Activated T-cell treated with anti-CD3 and anti-CD28 coated beads, Interleukin-2, amount 50 U/mL, for 24 hours (primary cell): ENCODE results near the gene SPDYE17.
"Not testable (repeated sequence)": the region's sequence is repeated elsewhere in the genome, so short reads cannot be mapped to it uniquely, and the experiment has no call there.

Experiments used
- DNase-seq: peaks from one replicate; pipeline ENCODE4 v3.0.0-alpha.2; 2020
- H3K27ac Mint-ChIP-seq: 2 replicates; pipeline ENCODE4 v1.8.0; 2020; ENCODE audit warnings: mild to moderate bottlenecking, mixed read lengths
- H3K27me3 Mint-ChIP-seq: 2 replicates; pipeline ENCODE4 v1.8.0; 2020; ENCODE audit warnings: mixed read lengths
- H3K36me3 Mint-ChIP-seq: 2 replicates; pipeline ENCODE4 v1.8.0; 2020; ENCODE audit warnings: low read depth, mixed read lengths
- H3K4me1 Mint-ChIP-seq: 2 replicates; pipeline ENCODE4 v1.8.0; 2020; ENCODE audit warnings: low read depth, mixed read lengths
- H3K4me3 Mint-ChIP-seq: 2 replicates; pipeline ENCODE4 v1.8.0; 2020; ENCODE audit warnings: mild to moderate bottlenecking, moderate library complexity, mixed read lengths
- H3K9me3 Mint-ChIP-seq: 2 replicates; pipeline ENCODE4 v1.8.0; 2020; ENCODE audit warnings: mixed read lengths

Gene SPDYE17, protein sequence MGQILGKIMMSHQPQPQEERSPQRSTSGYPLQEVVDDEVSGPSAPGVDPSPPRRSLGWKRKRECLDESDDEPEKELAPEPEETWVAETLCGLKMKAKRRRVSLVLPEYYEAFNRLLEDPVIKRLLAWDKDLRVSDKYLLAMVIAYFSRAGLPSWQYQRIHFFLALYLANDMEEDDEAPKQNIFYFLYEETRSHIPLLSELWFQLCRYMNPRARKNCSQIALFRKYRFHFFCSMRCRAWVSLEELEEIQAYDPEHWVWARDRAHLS

DNA sequence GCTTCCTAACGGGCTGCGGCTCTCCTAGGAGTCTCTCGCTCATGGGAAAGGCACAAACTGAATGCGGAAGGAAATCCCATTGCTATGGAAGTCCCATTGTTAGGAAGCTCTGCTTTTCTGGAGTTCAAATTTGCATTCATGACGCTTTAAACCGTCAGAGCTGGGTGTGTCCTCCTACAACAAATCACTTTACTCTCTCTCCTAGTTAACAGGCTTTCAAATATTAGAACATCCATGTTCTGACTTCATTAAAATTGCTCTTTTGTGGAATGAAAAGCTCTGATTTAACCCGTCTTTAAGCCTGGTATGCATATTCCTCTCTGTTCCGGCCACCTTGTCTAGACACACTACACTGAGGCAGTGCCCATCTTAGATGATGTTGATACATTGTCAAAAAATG lies at the start of gene SPDYE17:
Gene SPDYE17, minus strand, starts transcription at position 101 of the 400 bp plus-strand sequence. CDS start 1,791 bp downstream, outside the sequence.
- not testable (repeated sequence) for H3K27ac Mint-ChIP-seq, H3K4me3 Mint-ChIP-seq, H3K36me3 Mint-ChIP-seq, H3K27me3 Mint-ChIP-seq, H3K9me3 Mint-ChIP-seq, DNase-seq, H3K4me1 Mint-ChIP-seq

DNA sequence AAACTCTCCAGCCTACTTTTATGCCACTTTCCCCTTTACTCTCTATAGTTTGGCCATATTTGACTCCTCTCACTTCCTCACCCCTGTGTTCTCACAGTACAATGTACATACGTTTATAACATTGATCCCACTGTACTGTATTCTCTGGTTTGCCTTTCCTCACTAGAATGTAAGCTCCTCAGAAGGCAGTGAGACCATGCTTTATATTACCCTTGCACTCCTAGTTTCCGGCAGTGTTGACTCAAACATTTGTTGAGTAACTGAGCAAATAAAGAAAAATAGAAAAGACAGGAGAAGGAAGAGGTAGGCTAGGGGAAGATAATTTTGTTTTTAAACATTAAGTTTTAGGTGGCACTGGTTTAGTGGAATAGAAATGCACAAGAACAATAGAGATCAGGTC lies 48.1 kb upstream of the SPDYE17 start:
- not testable (repeated sequence) for DNase-seq, H3K9me3 Mint-ChIP-seq, H3K4me3 Mint-ChIP-seq, H3K4me1 Mint-ChIP-seq, H3K27me3 Mint-ChIP-seq, H3K27ac Mint-ChIP-seq
- H3K36me3 Mint-ChIP-seq: peaks cover 13% of the 10 kb centered on the region

DNA sequence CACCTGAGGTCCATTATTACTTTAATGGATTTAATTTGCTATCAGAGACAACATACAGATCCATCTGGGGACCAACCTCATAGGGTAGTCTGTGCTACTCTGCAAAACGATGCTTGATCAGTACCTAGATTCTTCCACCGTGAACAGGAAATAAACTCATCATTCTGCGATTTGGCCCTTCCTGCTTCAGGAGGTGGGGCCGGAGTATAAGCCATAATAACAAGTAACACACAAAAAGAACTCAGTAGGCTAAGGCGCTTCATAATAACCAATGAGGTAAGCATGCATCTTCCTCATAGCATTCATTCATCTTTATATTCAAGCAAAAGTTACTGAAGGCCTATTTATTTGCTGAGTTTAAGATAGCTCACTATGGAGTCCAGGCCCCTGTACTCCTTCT lies 47.5 kb upstream of the SPDYE17 start:
- peaks cover 17% of the 10 kb centered on the region for H3K36me3 Mint-ChIP-seq
- not testable (repeated sequence) for H3K27ac Mint-ChIP-seq, DNase-seq, H3K4me3 Mint-ChIP-seq, H3K4me1 Mint-ChIP-seq, H3K9me3 Mint-ChIP-seq, H3K27me3 Mint-ChIP-seq

DNA sequence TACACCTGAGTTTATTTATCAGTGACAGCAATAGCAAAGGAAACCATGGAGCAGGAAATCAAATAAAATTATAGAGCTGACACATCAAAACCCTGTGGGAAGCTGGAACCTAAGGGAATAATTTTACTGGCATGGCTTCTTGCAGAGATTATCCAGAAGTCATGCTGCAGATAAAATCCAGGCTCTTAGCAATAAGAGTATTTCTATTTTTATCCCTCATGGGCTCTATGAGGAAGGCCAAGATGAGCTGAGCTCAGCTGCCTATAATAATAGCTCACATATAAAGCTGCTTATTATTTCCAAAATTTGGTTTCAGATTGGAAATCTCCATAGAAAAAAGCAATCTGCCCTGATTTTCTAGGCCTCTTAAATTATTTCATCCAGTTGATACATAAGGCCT lies 47.0 kb upstream of the SPDYE17 start:
- H3K27me3 Mint-ChIP-seq, H3K4me3 Mint-ChIP-seq, H3K9me3 Mint-ChIP-seq, H3K27ac Mint-ChIP-seq, DNase-seq, H3K4me1 Mint-ChIP-seq: not testable (repeated sequence)
- H3K36me3 Mint-ChIP-seq: peaks cover 22% of the 10 kb centered on the region

DNA sequence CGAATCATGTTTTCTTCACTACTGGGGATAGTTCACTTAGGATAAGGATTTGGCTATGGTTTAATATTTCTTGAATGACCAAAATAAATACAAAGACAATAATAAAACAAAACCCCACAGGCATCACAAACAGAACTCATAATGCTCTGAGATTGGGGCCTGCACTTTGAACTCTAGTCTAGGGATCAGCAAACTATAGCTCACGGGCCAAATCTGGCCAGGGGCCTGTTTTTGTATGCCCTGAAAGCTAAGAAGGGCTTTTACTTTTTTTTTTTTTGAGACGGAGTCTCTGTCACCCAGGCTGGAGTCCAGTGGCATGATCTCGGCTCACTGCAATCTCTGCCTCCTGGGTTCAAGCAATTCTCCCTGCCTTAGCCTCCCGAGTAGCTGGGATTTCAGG lies 44.9 kb upstream of the SPDYE17 start:
- not testable (repeated sequence) for H3K27ac Mint-ChIP-seq, H3K27me3 Mint-ChIP-seq, H3K9me3 Mint-ChIP-seq, H3K4me1 Mint-ChIP-seq, DNase-seq, H3K4me3 Mint-ChIP-seq
- peaks cover 23% of the 10 kb centered on the region for H3K36me3 Mint-ChIP-seq

DNA sequence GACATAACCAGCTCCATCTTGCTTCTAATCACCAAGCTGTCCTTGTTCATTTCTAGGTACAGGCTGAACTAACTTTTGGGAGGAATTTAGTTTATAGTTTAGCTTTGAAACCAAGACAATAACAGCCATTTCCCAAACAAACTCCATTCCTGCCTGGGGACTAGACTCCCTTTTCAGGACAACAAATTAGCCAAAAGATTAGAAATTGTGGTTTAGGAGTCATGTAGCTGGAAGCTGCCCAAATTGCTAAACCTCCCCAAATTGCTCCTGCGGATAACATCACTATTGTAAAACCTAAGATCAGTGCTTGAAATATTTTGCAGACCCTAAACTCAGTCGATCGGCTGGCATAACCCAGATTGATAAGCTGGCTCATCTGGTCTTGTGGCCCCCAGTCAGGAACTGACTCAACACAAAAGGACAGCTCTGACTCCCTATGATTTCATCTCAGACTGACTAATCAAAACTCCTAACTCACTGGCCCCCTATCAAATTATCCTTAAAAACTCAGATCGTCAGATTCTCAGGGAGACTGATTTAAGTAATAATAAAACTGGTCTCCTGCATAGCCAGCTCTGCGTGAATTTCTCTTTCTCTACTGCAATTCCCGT lies 42.7 kb upstream of the SPDYE17 start:
- not testable (repeated sequence) for DNase-seq, H3K4me3 Mint-ChIP-seq, H3K27ac Mint-ChIP-seq, H3K4me1 Mint-ChIP-seq, H3K27me3 Mint-ChIP-seq, H3K9me3 Mint-ChIP-seq
- peaks cover 41% of the 10 kb centered on the region for H3K36me3 Mint-ChIP-seq

DNA sequence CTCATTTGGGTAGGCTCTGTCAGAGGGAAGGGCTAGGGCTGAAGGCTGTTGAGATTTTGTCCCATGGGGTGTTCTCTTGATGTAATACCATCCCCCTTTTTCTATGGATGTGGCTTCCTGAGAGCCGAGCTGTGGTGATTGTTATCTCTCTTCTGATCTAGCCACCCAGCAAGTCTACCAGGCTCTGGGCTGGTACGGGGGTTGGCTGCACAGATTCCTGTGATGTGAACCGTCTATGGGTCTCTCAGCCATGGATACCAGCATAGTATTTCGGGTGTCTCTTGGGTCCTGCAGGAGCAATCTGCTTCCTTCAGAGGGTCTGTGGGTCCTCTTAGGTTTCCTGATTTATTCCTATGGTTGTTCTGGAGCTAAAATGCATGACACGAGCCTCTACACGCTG lies 38.9 kb upstream of the SPDYE17 start:
- not testable (repeated sequence) for H3K9me3 Mint-ChIP-seq, H3K27me3 Mint-ChIP-seq, DNase-seq, H3K4me3 Mint-ChIP-seq, H3K27ac Mint-ChIP-seq
- Mint-ChIP-seq H3K4me1 (peaks cover 20% of the 10 kb centered on the region), H3K36me3 (peaks cover 45% of the 10 kb centered on the region)

DNA sequence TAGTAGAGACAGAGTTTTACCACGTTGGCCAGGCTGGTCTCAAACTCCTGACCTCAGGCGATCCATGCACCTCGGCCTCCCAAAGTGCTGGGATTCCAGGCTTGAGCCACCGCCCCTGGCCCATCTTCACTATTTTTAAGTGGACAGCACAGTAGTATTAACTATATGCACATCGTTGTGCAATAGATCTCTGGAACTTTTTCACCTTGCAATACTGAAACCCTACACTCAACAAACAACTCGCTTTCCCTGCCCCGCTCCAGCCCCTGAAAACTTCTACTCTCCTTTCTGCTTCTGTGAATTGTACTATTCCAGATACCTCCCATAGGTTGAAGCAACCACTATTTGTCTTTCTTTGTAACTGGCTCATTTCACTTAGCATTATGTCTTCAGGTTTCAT lies 33.7 kb upstream of the SPDYE17 start:
- peaks cover 17% of the 10 kb centered on the region for H3K36me3 Mint-ChIP-seq
- not testable (repeated sequence) for H3K9me3 Mint-ChIP-seq
- H3K4me1 Mint-ChIP-seq: peaks cover 20% of the 10 kb centered on the region

DNA sequence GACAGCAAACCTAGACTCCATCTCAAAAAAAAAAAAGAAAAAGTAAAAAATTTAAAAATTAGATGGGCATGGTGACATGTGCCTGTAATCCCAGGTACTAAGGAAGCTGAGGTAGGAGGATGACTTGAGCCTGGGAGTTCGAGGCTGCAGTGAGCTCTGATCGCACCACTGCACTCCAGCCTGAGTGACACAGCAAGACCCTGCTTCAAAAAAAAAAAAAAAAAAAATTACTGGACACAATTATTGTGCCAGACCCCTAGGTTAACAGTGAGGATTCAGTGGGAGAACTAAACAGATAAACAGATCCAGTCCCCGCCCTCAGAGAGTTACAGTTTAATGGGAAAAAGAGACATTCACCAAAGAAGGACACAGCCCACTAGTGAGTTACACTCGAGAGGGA lies 31.6 kb upstream of the SPDYE17 start:
- H3K27ac Mint-ChIP-seq, H3K36me3 Mint-ChIP-seq, H3K27me3 Mint-ChIP-seq, H3K4me3 Mint-ChIP-seq, H3K9me3 Mint-ChIP-seq, DNase-seq: not testable (repeated sequence)
- H3K4me1 Mint-ChIP-seq: peaks cover 11% of the 10 kb centered on the region

More for the DNA sequence above, 33.7 kb upstream of the SPDYE17 start:
- H3K27me3 Mint-ChIP-seq, H3K27ac Mint-ChIP-seq, H3K4me3 Mint-ChIP-seq, DNase-seq: not testable (repeated sequence)

DNA sequence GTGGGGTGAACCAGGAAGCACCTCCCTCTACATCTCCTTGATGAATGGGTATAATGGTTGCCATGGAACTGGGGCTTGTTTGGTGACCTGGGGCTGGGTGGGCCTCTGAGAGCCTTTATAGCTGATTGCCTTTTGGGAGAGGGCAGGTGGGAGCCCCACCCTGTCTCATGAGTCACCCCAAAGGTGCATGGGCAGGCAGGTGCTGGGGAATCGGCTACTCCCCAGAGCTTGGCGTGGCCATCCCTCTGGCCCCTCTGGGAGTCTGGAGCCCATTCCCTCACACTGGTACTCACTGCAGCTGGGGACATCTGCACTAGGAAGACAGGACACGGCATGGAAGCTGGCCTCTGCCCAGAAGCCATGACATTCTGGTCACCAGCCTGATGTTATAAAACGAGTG lies 30.4 kb upstream of the SPDYE17 start, which contains the start of gene SPDYE18:
Gene SPDYE18, minus strand, starts transcription at position 2 of the 400 bp plus-strand sequence. CDS start 2,046 bp downstream, outside the sequence.
- not testable (repeated sequence) for H3K27me3 Mint-ChIP-seq, H3K27ac Mint-ChIP-seq, H3K36me3 Mint-ChIP-seq, H3K9me3 Mint-ChIP-seq, H3K4me3 Mint-ChIP-seq, DNase-seq, H3K4me1 Mint-ChIP-seq

DNA sequence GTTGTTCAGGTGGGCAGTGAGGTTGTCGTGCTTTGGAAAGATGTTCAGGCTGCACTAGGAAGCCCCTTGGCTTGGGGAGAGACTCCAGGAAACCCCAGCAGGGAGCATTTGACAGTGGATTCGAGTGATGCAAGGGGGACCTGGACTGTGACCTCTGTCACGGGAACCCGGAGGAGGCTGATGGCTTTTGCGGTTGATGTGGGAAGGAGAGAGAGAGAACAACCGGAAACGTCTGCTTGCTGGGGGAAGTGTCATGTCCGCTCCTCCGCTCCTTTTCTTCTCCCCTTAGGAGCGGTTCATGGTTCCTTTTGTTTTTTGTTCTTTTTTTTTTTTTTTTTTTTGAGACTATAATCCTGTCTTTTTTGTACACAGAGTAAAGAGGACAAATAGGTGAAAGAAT lies 5.8 kb downstream of the SPDYE17 start:
- H3K4me1 Mint-ChIP-seq, H3K27me3 Mint-ChIP-seq, H3K9me3 Mint-ChIP-seq, DNase-seq, H3K4me3 Mint-ChIP-seq, H3K27ac Mint-ChIP-seq, H3K36me3 Mint-ChIP-seq: not testable (repeated sequence)

DNA sequence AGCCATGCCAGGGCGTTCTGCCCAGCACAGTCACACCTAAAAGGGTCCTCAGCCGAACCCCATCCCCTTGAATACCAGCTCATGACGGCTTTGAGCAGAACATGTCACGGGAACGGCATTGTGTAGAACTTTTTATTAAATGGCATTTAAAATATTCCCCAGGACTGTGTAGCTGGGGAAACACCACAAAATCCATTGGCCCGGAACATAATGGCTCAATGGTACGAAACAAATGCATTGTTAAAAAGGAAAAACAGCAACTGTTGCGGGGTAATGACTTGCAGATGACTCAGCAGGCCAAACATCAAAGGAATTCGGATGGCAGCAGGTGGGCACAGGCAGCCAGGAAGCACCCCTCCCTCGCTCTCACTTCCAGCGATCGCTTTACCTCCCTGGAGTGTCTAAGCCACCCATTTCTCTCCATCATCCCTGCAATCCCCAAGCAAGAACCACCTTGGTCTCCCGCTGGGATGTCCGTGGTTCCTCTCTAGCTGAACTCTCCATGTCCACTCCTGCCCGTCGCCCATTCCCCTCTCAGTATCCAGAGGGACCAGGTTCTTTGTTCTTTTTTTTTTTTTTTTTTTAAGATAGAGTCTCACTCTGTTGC lies 22.0 kb downstream of the SPDYE17 start:
- not testable (repeated sequence) for H3K9me3 Mint-ChIP-seq, H3K27ac Mint-ChIP-seq, DNase-seq, H3K27me3 Mint-ChIP-seq, H3K4me1 Mint-ChIP-seq, H3K4me3 Mint-ChIP-seq, H3K36me3 Mint-ChIP-seq

DNA sequence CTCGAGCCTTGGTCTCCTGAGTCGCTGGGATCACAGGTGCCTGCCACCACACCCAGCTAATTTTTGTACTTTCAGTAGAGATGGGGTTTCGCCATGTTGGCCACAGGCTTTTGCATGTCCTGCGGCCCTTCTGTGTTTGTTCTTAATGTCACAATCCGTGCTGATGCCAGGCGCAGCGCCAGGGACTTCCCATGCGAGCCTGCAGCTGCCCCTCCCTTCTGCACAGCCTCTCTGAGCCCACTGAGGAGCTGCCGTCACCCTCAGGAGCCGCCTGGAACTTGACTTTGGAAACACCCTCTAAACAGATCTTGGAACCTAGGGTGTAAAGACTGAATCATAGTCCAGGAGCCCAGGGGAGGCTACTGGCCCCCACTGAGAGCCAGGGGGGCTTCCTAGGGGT lies 24.2 kb downstream of the SPDYE17 start:
- not testable (repeated sequence) for DNase-seq, H3K27me3 Mint-ChIP-seq, H3K4me3 Mint-ChIP-seq, H3K4me1 Mint-ChIP-seq, H3K36me3 Mint-ChIP-seq, H3K9me3 Mint-ChIP-seq, H3K27ac Mint-ChIP-seq

DNA sequence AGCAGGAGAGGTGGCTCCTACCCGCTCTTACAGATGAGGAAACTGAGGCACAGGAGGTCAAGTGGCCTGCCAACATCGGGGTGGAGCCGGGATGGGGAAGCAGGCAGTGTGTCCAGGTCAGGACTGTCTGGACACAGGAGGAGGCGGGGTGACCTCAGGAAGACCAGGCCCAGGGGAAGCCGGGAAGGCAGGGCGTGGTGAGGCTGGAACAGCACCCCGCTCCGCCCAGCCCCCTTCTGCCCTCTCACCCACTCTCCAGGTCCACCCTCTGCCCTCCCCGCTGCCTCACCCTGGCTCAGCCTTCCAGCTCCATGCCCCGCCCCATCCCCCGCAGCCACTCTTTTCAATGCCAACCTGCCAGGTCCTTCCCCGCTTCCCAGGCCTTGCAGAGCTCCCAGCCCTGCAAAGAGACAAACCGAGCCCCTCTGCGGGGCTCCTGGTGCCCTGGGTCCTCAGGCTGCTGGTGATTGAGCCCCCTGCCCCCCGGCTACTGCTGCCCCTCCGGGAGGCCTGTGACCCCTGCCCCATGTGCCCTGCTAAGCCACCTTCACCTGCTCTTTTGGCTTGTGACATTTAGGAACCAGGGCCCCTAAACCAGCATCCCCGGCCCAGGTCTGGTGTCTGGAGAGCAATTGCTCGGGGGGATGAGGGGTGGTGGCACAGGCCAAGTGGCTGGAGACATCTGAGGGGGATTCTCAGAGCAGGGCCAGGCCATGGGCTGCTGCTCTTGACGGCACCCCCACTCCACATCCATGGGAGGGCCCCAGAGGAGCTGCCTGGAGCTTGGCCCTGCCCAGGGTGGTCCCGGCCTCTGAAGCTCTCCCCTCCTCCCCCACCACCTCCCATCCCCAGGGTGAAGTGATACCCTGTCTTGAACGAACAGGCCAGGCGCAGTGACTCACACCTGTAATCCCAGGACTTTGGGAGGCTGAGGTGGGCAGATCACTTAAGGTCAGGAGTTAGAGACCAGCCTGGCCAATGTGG lies 25.7 kb downstream of the SPDYE17 start:
- H3K4me1 Mint-ChIP-seq, H3K4me3 Mint-ChIP-seq, H3K27ac Mint-ChIP-seq, H3K27me3 Mint-ChIP-seq, DNase-seq, H3K9me3 Mint-ChIP-seq: not testable (repeated sequence)
- H3K36me3 Mint-ChIP-seq: peaks cover 11% of the 10 kb centered on the region
